HG03521 (cell line): ENCODE results near the gene IFT80.
A peak's percentile ranks its signal among the peaks of the same experiment; 100 is the strongest.
"Not testable (repeated sequence)": the region's sequence is repeated elsewhere in the genome, so short reads cannot be mapped to it uniquely, and the experiment has no call there.

Source experiments
- ATAC-seq: cut with Tn5 transposase; IDR thresholded peaks from one replicate; pipeline ENCODE4 v1.9.1; 2021; ENCODE audit warnings: mild to moderate bottlenecking, moderate library complexity; ENCODE audit not compliant: unreplicated experiment

Gene IFT80

GRCh38 chr3:160280836-160281235 is 118.2 kb downstream of the IFT80 start:
- no peak for ATAC-seq

- ATAC-seq = no peak
Observed at GRCh38 chr3:160279657-160280056, 119.4 kb downstream of the IFT80 start.

- ATAC-seq = no peak
Observed at GRCh38 chr3:160278210-160278609, 120.8 kb downstream of the IFT80 start.

- no peak for ATAC-seq
Observed at GRCh38 chr3:160265088-160265487, 133.9 kb downstream of the IFT80 start.

- ATAC-seq = no peak
Observed at GRCh38 chr3:160260587-160261270, 138.3 kb downstream of the IFT80 start.

- no peak for ATAC-seq
Observed at GRCh38 chr3:160259589-160259988, 139.4 kb downstream of the IFT80 start.

DNA sequence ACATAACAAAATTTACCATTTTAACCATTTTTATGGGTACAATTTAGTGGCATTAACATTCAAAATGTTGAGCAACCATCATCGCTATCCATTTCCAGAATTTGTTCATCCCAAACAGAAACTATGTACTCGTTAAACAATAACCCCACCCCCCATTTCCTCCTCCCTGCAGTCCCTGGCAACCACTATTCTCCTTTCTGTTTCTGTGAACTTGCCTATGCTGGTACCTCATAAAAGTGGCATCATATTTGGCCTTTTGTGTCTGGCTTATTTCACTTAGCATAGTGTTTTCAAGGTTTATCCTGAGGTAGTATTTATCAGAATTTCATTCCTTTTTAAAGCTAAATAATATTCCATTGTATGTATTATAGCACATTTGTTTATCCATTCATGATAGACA is 141.4 kb downstream of the IFT80 start:
- ATAC-seq = no peak

GRCh38 chr3:160253298-160253697 is 145.7 kb downstream of the IFT80 start:
- ATAC-seq = no peak

- no peak for ATAC-seq
Observed at GRCh38 chr3:160247766-160248165, 151.3 kb downstream of the IFT80 start.

DNA sequence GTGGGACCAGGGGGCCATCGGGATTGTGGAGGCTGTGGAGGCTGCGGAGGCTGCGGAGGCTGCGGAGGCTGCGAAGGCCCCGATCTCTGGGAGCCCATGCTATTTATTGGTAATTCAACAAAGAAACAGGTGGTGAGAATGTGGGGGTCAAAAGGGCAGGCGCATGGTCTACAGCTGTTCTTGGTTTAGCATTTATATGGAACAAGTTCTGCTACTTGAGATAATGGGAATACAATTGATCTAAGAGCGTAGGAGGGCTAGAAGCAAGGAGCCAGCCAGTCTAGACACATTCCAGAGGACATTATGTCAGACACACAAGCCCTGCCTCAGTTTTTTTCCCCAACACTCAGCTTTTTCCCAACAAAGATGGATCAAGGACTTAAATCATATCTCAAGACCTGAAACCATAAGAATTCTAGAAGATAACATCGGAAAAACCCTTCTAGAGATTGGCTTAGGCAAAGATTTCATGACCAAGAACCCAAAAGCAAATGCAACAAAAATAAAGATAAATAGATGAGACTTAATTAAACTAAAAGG is 153.7 kb downstream of the IFT80 start:
- ATAC-seq = no peak

- ATAC-seq = not testable (repeated sequence)
Observed at GRCh38 chr3:160240719-160241118, 158.3 kb downstream of the IFT80 start.

GRCh38 chr3:160232014-160232413 is 167.0 kb downstream of the IFT80 start:
- no peak for ATAC-seq

DNA sequence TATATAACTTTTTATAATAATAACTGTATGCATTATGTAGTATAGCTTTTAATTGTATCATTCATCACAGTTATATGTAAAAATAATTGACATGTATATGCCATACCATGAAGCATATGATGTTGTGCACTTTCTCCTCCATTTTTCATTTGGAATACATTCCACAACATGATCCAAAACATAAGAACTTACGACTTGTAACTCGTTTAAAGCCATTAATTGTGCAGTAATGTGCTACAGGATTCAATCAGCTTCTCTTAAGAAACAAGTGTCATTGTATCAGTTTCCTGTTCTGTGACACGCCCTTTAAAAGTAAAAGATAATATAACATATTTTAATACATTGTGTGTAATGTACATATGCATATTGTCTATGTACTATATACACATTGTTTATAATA is 171.6 kb downstream of the IFT80 start:
- no peak for ATAC-seq

DNA sequence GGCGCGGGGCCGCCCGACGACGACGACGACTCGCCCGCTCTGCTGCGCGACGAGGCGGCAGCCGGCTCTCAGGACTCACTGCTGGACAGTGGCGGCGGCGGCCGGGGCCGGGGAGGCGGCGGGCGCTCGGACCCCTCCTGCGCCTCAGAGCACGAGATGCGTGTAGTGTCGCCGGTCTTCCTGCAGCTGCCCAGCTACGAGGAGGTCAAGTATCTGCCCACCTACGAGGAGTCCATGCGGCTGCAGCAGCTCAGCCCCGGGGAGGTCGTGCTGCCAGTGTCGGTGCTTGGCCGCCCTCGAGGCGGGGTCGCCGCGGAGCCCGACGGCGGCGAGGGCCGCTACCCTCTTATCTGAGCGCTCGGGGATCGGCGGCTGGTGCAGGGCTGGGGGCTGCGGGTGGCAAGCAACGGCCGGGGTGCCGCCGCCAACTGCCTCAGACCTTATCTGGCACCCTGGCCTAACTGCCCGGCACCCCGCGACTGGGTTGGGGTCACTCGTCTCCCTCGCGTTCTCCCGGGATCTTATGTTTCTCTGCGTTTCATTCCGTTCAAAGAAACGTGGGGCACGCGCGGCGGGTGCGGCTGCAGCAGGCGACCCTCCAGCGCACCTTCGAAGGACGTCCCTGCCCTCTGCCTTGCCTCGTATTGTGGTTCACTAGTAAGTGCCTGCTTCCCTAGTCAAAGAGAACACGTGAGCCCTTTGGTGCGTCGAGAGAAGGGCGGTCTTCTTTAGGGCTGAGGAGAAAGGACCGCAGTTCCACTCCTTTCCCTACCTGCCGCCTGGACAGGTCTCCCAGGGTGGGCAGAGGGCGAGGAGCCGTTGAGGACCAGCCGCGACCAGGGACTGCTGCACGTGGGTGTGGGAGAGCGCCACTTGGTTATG is 172.8 kb downstream of the IFT80 start:
- ATAC-seq = peak; percentile 19

DNA sequence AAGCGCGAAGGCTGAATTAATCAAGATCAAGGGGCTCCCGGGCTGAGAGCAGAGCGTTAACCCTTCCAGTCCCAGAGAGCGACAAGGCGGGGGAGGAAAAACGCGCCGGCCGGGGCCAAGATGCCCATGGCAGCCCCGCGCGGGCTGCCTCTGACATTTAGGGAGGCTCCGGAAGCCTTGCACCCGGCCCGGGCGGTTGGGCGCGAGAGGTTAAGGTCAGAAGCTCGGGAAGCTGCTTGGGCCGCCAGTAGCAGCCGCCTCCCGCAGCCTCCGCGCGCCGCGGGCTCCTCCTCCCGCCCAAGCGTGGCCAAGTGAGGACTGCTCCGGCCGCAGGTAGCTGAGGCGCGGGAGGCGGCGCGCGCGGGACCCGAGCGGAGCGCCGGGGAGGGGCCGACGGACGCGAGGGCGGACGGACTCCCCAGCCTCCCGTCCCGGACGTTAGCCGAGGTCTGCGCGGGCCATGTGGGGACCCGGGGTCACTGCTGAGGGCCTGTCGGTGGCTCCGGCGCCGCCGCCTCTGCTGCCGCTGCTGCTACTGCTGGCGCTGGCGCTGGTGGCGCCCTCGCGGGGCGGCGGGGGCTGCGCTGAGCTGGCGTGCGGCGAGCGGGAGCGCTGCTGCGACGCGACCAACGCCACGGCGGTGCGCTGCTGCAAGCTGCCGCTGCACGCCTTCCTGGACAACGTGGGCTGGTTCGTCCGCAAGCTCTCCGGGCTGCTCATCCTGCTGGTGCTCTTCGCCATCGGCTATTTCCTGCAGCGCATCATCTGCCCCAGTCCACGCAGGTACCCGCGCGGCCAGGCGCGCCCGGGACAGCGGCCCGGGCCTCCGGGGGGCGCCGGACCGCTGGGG is 173.6 kb downstream of the IFT80 start, which contains the start of gene C3orf80:
TSS of gene C3orf80 (plus strand) at position 247 of the 850 bp plus-strand sequence. CDS start at position 461, 214 bp downstream.
- ATAC-seq = peak; percentile 82

GRCh38 chr3:160224811-160225175 is 174.2 kb downstream of the IFT80 start:
- ATAC-seq = no peak

GRCh38 chr3:160224256-160224655 is 174.8 kb downstream of the IFT80 start:
- no peak for ATAC-seq

- ATAC-seq = no peak
Observed at GRCh38 chr3:160221019-160221418, 178.0 kb downstream of the IFT80 start.

DNA sequence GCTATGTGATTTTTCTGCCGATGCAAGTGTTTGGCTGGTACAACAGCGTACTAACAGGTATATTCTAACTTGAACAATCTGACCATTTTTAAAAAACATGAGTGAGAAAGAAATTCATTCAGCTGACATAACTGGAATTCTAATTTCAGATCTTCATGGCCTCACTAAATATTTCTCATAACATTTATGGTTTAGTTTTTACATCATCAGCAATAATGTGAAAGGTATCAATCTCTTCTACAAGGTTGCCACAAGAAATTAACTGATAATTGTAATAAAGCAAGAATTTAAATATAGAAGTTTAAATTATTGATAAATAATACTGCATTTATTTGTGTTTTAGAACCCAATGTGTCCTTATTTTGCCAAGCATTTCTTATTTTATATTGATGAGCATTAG is 179.0 kb downstream of the IFT80 start:
- no peak for ATAC-seq

DNA sequence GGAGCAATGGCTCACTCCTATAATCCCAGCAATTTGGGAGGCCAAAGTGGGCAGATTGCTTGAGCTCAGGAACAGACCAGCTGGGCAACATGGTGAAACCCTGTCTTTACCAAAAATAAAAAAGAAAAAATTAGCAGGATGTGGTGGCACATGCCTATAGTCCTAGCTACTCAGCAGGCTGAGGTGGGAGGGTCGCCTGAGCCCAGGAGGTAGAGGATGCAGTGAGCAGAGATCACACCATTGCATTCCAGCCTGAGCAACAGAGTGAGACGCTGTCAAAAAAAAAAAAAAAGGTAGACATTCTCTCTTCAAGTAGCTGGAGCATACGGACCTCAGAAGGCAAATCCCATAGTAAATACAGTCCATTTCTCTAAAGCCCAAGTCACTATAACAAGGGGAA is 180.9 kb downstream of the IFT80 start:
- no peak for ATAC-seq

- no peak for ATAC-seq
Observed at GRCh38 chr3:160217675-160218074, 181.3 kb downstream of the IFT80 start.
